ENCODE data around the gene DZIP1L. TPM values are rescaled to one million over a fixed set of nuclear protein-coding genes. Genes with fewer than 3 reads are reported as not detected.
"Not testable (repeated sequence)": the region's sequence is repeated elsewhere in the genome, so short reads cannot be mapped to it uniquely, and the experiment has no call there.

Gene DZIP1L
- polyA plus RNA-seq, 2 of the 4 experiments (the other 2 are of a cell fraction), result 2.7 to 7.0 TPM

GRCh38 chr3:138148503-138148902 is 33.1 kb upstream of the DZIP1L start:
- CTCF ChIA-PET, result interaction anchor here (0.6 kb wide), 1 partner anchor 19 kb away, joined by 3 read pairs; no protein-coding TSS in a partner anchor
- no peak for ATAC-seq

GRCh38 chr3:138142181-138142580 is 26.8 kb upstream of the DZIP1L start:
- H3K9me3 ChIP-seq; H3K4me3 ChIP-seq; FAIRE-seq; H3K27ac ChIP-seq; ATAC-seq; H3K4me1 ChIP-seq; POLR2A ChIA-PET; DNase-seq (ENCODE audit: low read depth in 1 of 2, low spot score in 1 of 2); H3K4me2 ChIP-seq; CTCF ChIA-PET: not testable (repeated sequence)
- whole genome bisulfite sequencing (ENCODE audit: missing lambda C conversion rate), result 85% methylated on average over 3 of the region's 3 CpGs

More at GRCh38 chr3:138148503-138148902, 33.1 kb upstream of the DZIP1L start:
- Histone ChIP-seq H3K9me3 (no peaks in the 10 kb centered on the region), H3K27ac (no peak overlapping the region), H3K4me1 (no peaks in the 10 kb centered on the region), H3K4me2 (no peak overlapping the region), H3K4me3 (no peak overlapping the region)
- WGBS (ENCODE audit: missing lambda C conversion rate), result 64% methylated on average over 4 of the region's 4 CpGs
- FAIRE-seq, result no peak
- no peak for DNase-seq (ENCODE audit: low read depth in 1 of 2, low spot score in 1 of 2)
- POLR2A ChIA-PET, result no interaction called here
- TF ChIP-seq CTCF (IDR thresholded peaks at IDR 0.05) (0 out of 3 replicates have a peak, but pooled peaks have one; percentile 7), KDM5A (IDR thresholded peaks at IDR 0.05) (no peak)

- no peak overlapping the region for H3K27ac ChIP-seq
- no peaks in the 10 kb centered on the region for H3K4me1 ChIP-seq
- FAIRE-seq, result no peak
- no peak for DNase-seq (ENCODE audit: low read depth in 1 of 2, low spot score in 1 of 2)
- ChIA-PET CTCF (interaction anchor here (0.7 kb wide), 1 partner anchor 1124 kb away, joined by 3 read pairs; no protein-coding TSS in a partner anchor), POLR2A (no interaction called here)
- no peak overlapping the region for H3K4me3 ChIP-seq
- ATAC-seq, result no peak
- no peak overlapping the region for H3K4me2 ChIP-seq
- no peak for TF ChIP-seq HMGXB4 (CRISPR knock-in tag; IDR thresholded peaks at IDR 0.05; ENCODE audit: borderline replicate concordance)
- TF ChIP-seq RCOR1 (IDR thresholded peaks at IDR 0.05; ENCODE audit: low read depth, low read length), result no peak
- TF ChIP-seq NPAS2 (CRISPR knock-in tag; IDR thresholded peaks at IDR 0.05; ENCODE audit: borderline replicate concordance), result no peak
- no peak for TF ChIP-seq BCL3 (IDR thresholded peaks at IDR 0.05)
- no peak for TF ChIP-seq FOSL2 (IDR thresholded peaks at IDR 0.05)
- TF ChIP-seq FOSL2 (CRISPR knock-in tag; IDR thresholded peaks at IDR 0.05), result no peak
- TF ChIP-seq SREBF2 (IDR thresholded peaks at IDR 0.05), result no peak
- no peak for TF ChIP-seq ESRRA (IDR thresholded peaks at IDR 0.05; ENCODE audit: borderline replicate concordance, low read length)
- TF ChIP-seq JUN (IDR thresholded peaks at IDR 0.05), result no peak
- TF ChIP-seq PHF8 (IDR thresholded peaks at IDR 0.05; ENCODE audit: borderline replicate concordance, low read depth), result no peak
- TF ChIP-seq CEBPB (IDR thresholded peaks at IDR 0.05), result no peak
- no peak for TF ChIP-seq EHF (CRISPR knock-in tag; IDR thresholded peaks at IDR 0.05)
- no peak for TF ChIP-seq CBX2 (IDR thresholded peaks at IDR 0.05; ENCODE audit: borderline replicate concordance, low read depth)
- no peak for TF ChIP-seq HDAC2 (IDR thresholded peaks at IDR 0.05)
- no peak for TF ChIP-seq RFX5 (IDR thresholded peaks at IDR 0.05)
- TF ChIP-seq KDM1A (IDR thresholded peaks at IDR 0.05; ENCODE audit: low read depth), result no peak
- no peaks in the 10 kb centered on the region for H3K9me3 ChIP-seq
Observed at GRCh38 chr3:138140940-138141339, 25.5 kb upstream of the DZIP1L start.
